Ascending aorta (tissue), 2 donors: Measurements from ENCODE around the gene ADAM30. TPM values are rescaled to one million over a fixed set of nuclear protein-coding genes. Genes with fewer than 3 reads are reported as not detected.

Source experiments
- DNase-seq, 2 donors: peaks; one replicate each; pipeline ENCODE4 v3.0.0-alpha.2; 2019; ENCODE audit warnings: low spot score in 2 of 2
- H3K27ac ChIP-seq, 2 donors: fragments of 200-600 bp; sonication (generic); one replicate each; pipeline ENCODE4 v1.5.1; 2016 to 2017; ENCODE audit warnings: mild to moderate bottlenecking in 1 of 2
- H3K27me3 ChIP-seq: fragments of 200-600 bp; sonication (generic); one replicate; pipeline ENCODE4 v1.5.1; 2017
- H3K36me3 ChIP-seq, 2 donors: fragments of 200-600 bp; sonication (generic); one replicate each; pipeline ENCODE4 v1.5.1; 2016
- H3K4me1 ChIP-seq, 2 donors: fragments of 200-600 bp; sonication (generic); one replicate each; pipeline ENCODE4 v1.5.1; 2016 to 2017; ENCODE audit warnings: mild to moderate bottlenecking in 1 of 2
- H3K4me3 ChIP-seq, 2 donors: fragments of 200-600 bp; sonication (generic); one replicate each; pipeline ENCODE4 v1.5.1; 2016 to 2017; ENCODE audit warnings: mild to moderate bottlenecking in 1 of 2
- H3K9me3 ChIP-seq, 2 donors: fragments of 200-600 bp; sonication (generic); one replicate each; pipeline ENCODE4 v1.5.1; 2016
- intact Hi-C: fragments of 100-400 bp; cut with DNase I; formaldehyde crosslinking; loops from one replicate; pipeline ENCODE4 v1.15.1; 2023
- total RNA-seq: library from RNA; depleted of rRNA; stranded (reverse); fragments of >200 nt; gene quantifications from one replicate; pipeline ENCODE4 v1.1.0, GENCODE V29; 2016
- TF ChIP-seq, protein P1 (sequence below), 3 experiments: fragments of 200-600 bp in 2 of 3; fragments of 450-650 bp in 1 of 3; sonication (generic) in 2 of 3; IDR thresholded peaks; one replicate each; pipeline ENCODE4 v1.5.1; 2016 to 2019; ENCODE audit warnings: antibody characterized with exemption in 3 of 3, mild to moderate bottlenecking in 1 of 3, moderate library complexity in 1 of 3

Gene ADAM30
- total RNA-seq, 1 donor from 2014 or later = not detected

- Histone ChIP-seq H3K36me3 (peaks cover 6 to 11% of the 10 kb centered on the region in 2 donors), H3K27me3 (no peaks in the 10 kb centered on the region), H3K27ac (no peak overlapping the region), H3K4me1 (no peaks in the 10 kb centered on the region), H3K9me3 (peaks cover 0 to 4% of the 10 kb centered on the region in 2 donors), H3K4me3 (no peak overlapping the region)
- intact Hi-C loops = no loop called here
- TF ChIP-seq, protein P1, sequence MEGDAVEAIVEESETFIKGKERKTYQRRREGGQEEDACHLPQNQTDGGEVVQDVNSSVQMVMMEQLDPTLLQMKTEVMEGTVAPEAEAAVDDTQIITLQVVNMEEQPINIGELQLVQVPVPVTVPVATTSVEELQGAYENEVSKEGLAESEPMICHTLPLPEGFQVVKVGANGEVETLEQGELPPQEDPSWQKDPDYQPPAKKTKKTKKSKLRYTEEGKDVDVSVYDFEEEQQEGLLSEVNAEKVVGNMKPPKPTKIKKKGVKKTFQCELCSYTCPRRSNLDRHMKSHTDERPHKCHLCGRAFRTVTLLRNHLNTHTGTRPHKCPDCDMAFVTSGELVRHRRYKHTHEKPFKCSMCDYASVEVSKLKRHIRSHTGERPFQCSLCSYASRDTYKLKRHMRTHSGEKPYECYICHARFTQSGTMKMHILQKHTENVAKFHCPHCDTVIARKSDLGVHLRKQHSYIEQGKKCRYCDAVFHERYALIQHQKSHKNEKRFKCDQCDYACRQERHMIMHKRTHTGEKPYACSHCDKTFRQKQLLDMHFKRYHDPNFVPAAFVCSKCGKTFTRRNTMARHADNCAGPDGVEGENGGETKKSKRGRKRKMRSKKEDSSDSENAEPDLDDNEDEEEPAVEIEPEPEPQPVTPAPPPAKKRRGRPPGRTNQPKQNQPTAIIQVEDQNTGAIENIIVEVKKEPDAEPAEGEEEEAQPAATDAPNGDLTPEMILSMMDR (IDR thresholded peaks at IDR 0.05) = no peak
- no peak for DNase-seq
These were observed 12.3 kb upstream of the ADAM30 start for GRCh38 chr1:119908661-119909060.

GRCh38 chr1:119906927-119907652 lies 10.8 kb upstream of the ADAM30 start:
- Histone ChIP-seq H3K4me3 (no peak overlapping the region), H3K9me3 (peaks cover 0 to 4% of the 10 kb centered on the region in 2 donors), H3K27me3 (no peaks in the 10 kb centered on the region), H3K4me1 (no peaks in the 10 kb centered on the region), H3K36me3 (peaks cover 0 to 5% of the 10 kb centered on the region in 2 donors), H3K27ac (no peak overlapping the region)
- intact Hi-C loops = no loop called here
- DNase-seq = no peak
- TF ChIP-seq, protein P1 (IDR thresholded peaks at IDR 0.05) = no peak

- DNase-seq = no peak
These were observed 7.1 kb upstream of the ADAM30 start for GRCh38 chr1:119903443-119903835.

DNA sequence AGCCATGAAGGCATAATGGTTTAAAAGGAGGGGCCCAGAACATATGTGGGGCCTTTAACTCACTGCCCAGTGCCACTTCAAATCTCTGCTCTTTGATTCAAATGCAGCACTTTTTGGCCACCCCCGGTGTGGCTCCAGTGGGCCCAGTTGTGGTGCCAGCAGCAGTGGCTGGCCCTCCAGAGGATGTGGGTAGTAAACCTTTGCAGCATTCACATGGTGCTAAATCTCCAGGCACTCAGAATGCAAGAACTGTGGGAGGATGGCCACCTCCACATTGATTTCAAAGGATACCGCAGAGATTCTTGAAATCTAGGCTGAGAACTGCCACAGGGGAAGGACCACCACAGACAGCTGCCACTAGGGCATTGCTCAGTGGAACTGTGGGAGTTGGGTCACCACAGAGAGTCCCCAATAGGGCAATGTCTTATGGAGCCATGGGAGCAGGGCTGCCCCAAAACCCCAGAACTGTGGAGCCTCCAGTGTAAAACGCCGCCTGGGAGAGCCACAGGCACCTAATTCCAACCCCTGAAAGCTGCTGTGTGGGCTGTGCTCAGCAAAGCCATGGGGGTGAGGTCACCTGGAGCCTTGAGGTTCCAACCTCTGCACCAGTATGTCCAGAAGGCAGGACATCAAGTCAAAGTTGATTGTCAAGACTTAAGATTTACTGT lies 6.6 kb upstream of the ADAM30 start:
- Histone ChIP-seq H3K4me3 (no peak overlapping the region), H3K9me3 (peaks cover 0 to 4% of the 10 kb centered on the region in 2 donors), H3K27me3 (no peaks in the 10 kb centered on the region), H3K36me3 (no peaks in the 10 kb centered on the region), H3K27ac (no peak overlapping the region), H3K4me1 (no peaks in the 10 kb centered on the region)
- DNase-seq = no peak
- TF ChIP-seq, protein P1 (IDR thresholded peaks at IDR 0.05) = no peak
- intact Hi-C loops = no loop called here

More at GRCh38 chr1:119903443-119903835, 7.1 kb upstream of the ADAM30 start:
- peaks cover 0 to 4% of the 10 kb centered on the region in 2 donors for H3K9me3 ChIP-seq
- H3K36me3 ChIP-seq = no peaks in the 10 kb centered on the region
- H3K4me3 ChIP-seq = no peak overlapping the region
- TF ChIP-seq, protein P1 (IDR thresholded peaks at IDR 0.05) = no peak
- no peak overlapping the region for H3K27ac ChIP-seq
- intact Hi-C loops = no loop called here
- H3K4me1 ChIP-seq = no peaks in the 10 kb centered on the region
- H3K27me3 ChIP-seq = no peaks in the 10 kb centered on the region

DNA sequence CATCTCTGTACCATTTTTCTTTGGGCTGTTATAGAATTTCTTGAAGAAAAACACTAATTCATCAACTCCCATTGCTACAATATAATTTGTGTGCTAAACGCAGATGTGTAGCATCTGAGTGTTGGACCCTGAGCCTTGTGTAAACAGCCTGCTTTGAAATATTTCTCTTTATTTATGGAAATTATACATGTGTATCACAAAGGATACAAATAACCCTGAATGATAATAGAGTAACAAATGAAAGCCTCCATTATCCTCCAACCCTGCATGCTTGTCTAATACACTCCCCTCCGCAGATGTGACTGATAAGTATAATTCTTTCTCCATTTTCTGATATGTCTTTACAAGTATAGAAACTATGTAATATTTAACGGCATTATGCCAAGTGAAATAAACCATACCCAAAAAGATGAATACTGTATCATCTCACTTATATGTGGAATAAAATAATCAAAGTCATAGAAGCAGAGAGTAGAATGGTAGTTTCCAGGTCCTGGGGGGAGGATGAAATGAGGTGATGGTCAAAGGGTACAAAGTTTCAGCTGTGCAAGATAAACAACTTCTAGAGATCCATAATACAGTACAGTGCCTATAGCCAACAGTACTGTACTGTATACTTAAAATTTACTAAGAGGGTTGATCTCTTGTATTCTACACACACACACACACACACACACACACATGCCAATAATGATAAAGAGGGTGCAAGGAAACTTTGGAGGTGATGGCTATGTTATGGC lies 2.8 kb upstream of the ADAM30 start:
- intact Hi-C loops = no loop called here
- no peak overlapping the region for H3K27ac ChIP-seq
- DNase-seq = no peak
- H3K4me1 ChIP-seq = no peaks in the 10 kb centered on the region
- H3K27me3 ChIP-seq = no peaks in the 10 kb centered on the region
- TF ChIP-seq, protein P1 (IDR thresholded peaks at IDR 0.05) = no peak
- H3K36me3 ChIP-seq = no peaks in the 10 kb centered on the region
- H3K9me3 ChIP-seq = no peaks in the 10 kb centered on the region
- H3K4me3 ChIP-seq = no peak overlapping the region
